GM12892 (cell line): Measurements from ENCODE around the gene MED9.

Experiments
- POLR2A ChIP-seq: IDR thresholded peaks from 2 replicates; pipeline ENCODE4 v1.6.1; 2011; ENCODE audit warnings: low read depth, low read length, control low read depth
- POLR2AphosphoS5 ChIP-seq: IDR thresholded peaks from 2 replicates; pipeline ENCODE4 v1.6.1; 2011; ENCODE audit warnings: low read depth, low read length, control low read depth

- TF ChIP-seq POLR2AphosphoS5 = no peak
- no peak for TF ChIP-seq POLR2A
Observed at GRCh38 chr17:17539591-17539990, 62.8 kb downstream of the MED9 start.
